ENCODE data around the gene RALB.
A peak's percentile ranks its signal among the peaks of the same experiment; 100 is the strongest.

The RALB gene

DNA sequence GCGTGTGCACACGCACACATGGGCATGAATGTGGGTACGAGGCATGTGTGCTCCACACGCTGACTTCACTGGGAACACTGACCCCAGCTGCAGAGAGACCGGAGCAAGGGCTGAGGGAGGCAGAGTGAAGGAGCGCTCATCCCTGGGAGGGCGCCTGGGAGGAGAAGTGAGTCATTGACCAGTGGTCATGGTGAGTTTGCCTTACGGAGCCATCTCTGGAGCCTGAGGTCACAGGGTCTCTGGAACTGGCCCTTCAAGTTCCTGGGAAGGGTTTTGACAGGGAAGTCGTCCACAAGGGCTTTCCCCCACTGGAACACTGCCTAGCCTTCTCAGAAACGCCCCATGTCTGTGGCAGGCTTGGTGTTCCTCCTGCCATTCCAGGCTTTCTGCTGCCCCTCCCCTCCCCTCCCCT is 15.2 kb upstream of the RALB start:
- Histone ChIP-seq H3K36me3 (ENCODE audit: control insufficient read depth, insufficient read depth, low read length) (no peaks in the 10 kb centered on the region), H3K9me3 (ENCODE audit: control insufficient read depth, low read length) (no peaks in the 10 kb centered on the region), H3K9ac (ENCODE audit: low read length) (no peak overlapping the region), H3K4me3 (ENCODE audit: low read length) (no peak overlapping the region), H3K27me3 (ENCODE audit: control insufficient read depth, insufficient read depth, low read length) (no peaks in the 10 kb centered on the region), H3K4me1 (ENCODE audit: control insufficient read depth, insufficient read depth, low read length) (peaks cover 31% of the 10 kb centered on the region)

DNA sequence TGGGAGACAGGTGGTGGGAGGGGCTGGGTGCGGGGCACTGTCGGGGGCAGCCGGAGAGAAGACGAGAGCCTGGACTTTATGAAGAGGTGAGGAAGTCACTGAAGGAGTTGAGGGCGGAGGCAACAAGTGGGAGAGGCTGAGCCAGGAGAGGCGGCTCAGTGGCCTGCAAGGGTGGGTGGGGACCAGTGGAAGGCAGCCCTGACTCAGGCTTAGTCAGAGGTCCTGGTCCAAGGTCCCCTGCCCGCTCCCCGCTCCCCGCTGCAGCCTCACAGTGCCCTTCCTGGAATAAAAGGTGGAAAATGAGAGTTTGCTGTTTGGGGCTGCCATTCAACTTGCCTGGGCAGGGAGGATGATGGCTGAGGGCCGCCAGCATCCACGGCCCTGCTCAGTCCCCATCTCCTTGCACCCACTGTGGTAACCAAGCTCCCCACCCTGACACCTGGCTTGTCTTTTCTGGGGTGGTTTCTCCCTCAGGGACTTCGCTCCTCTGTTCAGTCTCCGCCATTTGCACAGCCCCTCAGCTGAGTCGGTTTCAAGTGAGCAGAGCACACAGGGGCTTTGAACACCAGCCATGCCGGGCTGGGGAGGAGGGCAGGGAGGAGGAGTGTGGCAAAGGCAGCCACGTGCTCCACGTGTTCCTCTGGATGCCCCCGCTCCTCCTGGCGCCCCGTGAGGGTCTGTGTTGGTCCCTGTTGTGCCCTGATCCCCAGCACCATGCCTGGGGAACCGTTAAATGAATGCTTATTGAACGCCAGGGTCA is 13.7 kb upstream of the RALB start:
- no peak overlapping the region for H3K4me3 ChIP-seq (ENCODE audit: low read length)

DNA sequence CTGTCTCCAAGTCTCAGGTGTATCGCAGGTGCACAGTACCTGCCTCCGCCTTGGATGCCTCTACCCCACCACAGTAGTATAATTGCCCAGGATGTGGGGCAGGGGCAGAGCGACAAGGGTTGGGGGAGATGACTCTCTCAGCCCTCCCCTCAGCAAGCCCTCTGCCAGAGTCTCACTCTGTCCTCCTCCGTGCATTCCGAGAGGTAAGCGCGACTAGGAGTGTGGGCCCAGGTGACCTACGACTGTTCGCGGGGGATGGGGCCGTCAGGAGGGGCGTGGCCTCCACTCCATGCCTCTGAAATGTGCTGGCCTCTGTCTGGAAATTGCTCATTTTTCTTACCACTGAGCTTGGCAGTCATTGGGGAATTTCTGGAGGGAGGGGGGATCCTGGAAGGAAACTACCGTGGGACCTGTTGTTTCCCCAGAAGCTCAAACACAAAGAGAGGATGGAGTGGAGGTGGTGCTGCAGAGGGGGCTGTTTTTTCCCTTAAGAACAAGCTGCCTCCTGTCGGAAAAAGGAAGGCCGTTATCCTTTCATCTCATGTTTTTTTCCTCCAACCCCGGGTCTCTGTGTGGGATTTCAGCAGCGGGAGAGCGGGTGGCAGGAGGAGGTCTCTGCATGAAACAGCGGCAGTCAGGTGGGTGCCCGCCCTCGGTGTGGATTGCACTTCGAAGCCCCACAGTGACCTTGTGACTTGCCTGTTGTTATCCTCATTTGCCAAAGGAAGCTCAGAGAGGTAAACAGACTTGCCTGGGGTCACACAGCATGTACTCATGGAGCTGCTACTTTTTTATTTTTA is 13.0 kb upstream of the RALB start:
- H3K27me3 ChIP-seq (ENCODE audit: control insufficient read depth, insufficient read depth, low read length) = no peaks in the 10 kb centered on the region
- H3K9ac ChIP-seq (ENCODE audit: low read length) = peak overlapping the region; percentile 54
- no peaks in the 10 kb centered on the region for H3K9me3 ChIP-seq (ENCODE audit: control insufficient read depth, low read length)
- H3K36me3 ChIP-seq (ENCODE audit: control insufficient read depth, insufficient read depth, low read length) = no peaks in the 10 kb centered on the region
- H3K4me3 ChIP-seq (ENCODE audit: low read length) = no peak overlapping the region
- H3K4me1 ChIP-seq (ENCODE audit: control insufficient read depth, insufficient read depth, low read length) = peaks cover 38% of the 10 kb centered on the region

More for the DNA sequence above, 13.7 kb upstream of the RALB start:
- H3K9ac ChIP-seq (ENCODE audit: low read length) = peak overlapping the region; percentile 55
- no peaks in the 10 kb centered on the region for H3K27me3 ChIP-seq (ENCODE audit: control insufficient read depth, insufficient read depth, low read length)
- H3K4me1 ChIP-seq (ENCODE audit: control insufficient read depth, insufficient read depth, low read length) = peaks cover 38% of the 10 kb centered on the region
- no peaks in the 10 kb centered on the region for H3K36me3 ChIP-seq (ENCODE audit: control insufficient read depth, insufficient read depth, low read length)
- no peaks in the 10 kb centered on the region for H3K9me3 ChIP-seq (ENCODE audit: control insufficient read depth, low read length)

DNA sequence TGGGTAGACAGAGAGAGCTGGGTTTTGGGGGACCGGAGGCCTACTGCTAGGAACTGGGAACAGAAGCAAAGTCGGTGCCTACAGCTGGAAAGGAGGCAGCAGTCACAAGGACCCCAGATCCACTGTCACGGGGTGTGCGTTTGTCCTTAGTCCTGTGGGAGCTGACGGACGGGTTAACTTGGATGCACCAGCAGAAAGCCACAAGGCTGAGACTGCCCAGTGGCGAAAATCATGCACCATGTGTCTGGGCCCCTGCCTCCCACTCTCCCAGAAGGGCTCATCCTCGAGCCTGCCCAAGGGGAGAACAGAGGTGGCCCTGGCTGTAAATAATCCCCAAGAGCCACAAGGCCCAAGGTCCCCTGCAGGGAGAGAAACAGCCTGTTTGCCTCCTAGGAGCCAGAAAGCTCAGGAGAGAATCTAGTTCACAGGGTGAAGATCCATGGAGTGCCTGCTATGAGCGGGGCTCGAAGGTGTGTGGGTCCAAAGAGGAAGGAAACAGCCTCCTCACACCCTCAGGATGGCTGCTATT is 11.7 kb upstream of the RALB start:
- H3K36me3 ChIP-seq (ENCODE audit: control insufficient read depth, insufficient read depth, low read length) = no peaks in the 10 kb centered on the region
- no peak overlapping the region for H3K9ac ChIP-seq (ENCODE audit: low read length)
- H3K9me3 ChIP-seq (ENCODE audit: control insufficient read depth, low read length) = no peaks in the 10 kb centered on the region
- peaks cover 51% of the 10 kb centered on the region for H3K4me1 ChIP-seq (ENCODE audit: control insufficient read depth, insufficient read depth, low read length)
- no peaks in the 10 kb centered on the region for H3K27me3 ChIP-seq (ENCODE audit: control insufficient read depth, insufficient read depth, low read length)
- H3K4me3 ChIP-seq (ENCODE audit: low read length) = no peak overlapping the region

DNA sequence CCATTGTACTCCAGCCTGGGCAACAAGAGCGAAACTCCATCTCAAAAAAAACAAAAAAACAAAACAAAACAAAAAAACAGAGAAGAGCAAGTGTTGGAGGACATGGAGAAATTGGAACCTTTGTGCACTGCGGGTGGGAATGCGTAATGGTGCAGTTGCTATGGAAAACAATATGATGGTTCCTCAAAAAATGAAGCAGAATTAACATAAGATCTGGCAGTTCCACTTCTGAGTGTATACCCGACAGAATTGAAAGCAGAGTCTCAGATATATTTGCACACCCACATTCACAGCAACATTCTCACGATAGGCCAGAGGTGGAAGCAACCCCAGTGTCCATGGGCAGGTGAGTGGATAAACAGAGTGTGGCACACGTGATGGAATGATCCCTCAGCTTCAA is 11.0 kb upstream of the RALB start:
- peaks cover 56% of the 10 kb centered on the region for H3K4me1 ChIP-seq (ENCODE audit: control insufficient read depth, insufficient read depth, low read length)

DNA sequence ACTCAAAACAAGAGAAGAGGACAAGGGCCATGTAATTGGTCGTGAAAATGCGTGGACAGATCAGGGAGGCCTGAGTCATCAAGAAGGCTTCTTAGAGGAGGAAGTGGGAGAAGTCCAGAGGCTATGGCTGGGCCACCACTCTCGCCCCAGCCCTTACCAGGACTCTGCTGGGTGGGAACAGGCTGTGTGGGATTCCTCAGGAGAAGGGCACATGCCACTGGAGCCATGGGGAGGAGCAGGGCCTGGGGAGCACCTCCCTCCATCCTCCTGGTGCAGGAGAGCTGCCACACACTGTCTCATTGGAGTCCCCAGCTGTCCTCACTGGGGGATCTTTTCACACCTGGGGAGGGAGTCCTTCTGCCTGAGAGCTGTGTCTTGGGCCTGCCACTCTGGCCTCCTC is 9.4 kb upstream of the RALB start:
- Histone ChIP-seq H3K36me3 (ENCODE audit: control insufficient read depth, insufficient read depth, low read length) (no peaks in the 10 kb centered on the region), H3K9me3 (ENCODE audit: control insufficient read depth, low read length) (no peaks in the 10 kb centered on the region), H3K9ac (ENCODE audit: low read length) (no peak overlapping the region), H3K27me3 (ENCODE audit: control insufficient read depth, insufficient read depth, low read length) (no peaks in the 10 kb centered on the region), H3K4me1 (ENCODE audit: control insufficient read depth, insufficient read depth, low read length) (peaks cover 44% of the 10 kb centered on the region), H3K4me3 (ENCODE audit: low read length) (no peak overlapping the region)

More for the DNA sequence above, 11.0 kb upstream of the RALB start:
- no peaks in the 10 kb centered on the region for H3K36me3 ChIP-seq (ENCODE audit: control insufficient read depth, insufficient read depth, low read length)
- no peaks in the 10 kb centered on the region for H3K27me3 ChIP-seq (ENCODE audit: control insufficient read depth, insufficient read depth, low read length)
- no peaks in the 10 kb centered on the region for H3K9me3 ChIP-seq (ENCODE audit: control insufficient read depth, low read length)
- H3K4me3 ChIP-seq (ENCODE audit: low read length) = no peak overlapping the region
- H3K9ac ChIP-seq (ENCODE audit: low read length) = no peak overlapping the region

DNA sequence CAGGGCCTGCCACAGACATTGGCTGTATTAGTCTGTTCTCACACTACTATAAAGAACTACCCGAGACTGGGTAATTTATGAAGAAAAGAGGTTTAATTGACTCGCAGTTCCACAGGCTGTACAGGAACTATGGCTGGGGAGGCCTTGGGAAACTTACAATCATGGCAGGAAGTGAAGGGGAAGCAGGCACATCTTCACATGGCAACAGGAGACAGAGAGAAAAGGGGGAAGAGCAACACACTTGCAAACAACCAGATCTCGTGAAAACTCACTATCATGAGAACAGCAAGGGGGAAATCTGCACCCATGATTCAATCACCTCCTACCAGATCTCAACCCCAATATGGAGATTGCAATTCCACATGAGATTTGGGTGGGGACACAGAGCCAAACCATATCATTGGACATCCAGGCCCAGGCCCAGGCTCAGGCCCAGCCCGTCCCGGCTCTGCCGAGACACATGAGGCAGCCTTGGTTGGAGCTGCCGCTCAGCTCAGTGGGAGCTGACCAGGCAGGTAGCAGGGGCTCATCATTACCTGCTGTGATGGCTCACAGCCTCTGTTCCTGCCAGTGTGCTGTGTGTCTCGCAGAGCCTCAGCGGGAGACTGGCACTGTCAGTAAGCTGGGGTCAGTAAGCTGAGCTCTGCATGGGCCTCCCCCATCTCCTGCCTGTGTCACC is 8.6 kb upstream of the RALB start:
- Histone ChIP-seq H3K9me3 (ENCODE audit: control insufficient read depth, low read length) (no peaks in the 10 kb centered on the region), H3K27me3 (ENCODE audit: control insufficient read depth, insufficient read depth, low read length) (no peaks in the 10 kb centered on the region), H3K9ac (ENCODE audit: low read length) (no peak overlapping the region), H3K4me3 (ENCODE audit: low read length) (no peak overlapping the region), H3K4me1 (ENCODE audit: control insufficient read depth, insufficient read depth, low read length) (peaks cover 36% of the 10 kb centered on the region), H3K36me3 (ENCODE audit: control insufficient read depth, insufficient read depth, low read length) (no peaks in the 10 kb centered on the region)

DNA sequence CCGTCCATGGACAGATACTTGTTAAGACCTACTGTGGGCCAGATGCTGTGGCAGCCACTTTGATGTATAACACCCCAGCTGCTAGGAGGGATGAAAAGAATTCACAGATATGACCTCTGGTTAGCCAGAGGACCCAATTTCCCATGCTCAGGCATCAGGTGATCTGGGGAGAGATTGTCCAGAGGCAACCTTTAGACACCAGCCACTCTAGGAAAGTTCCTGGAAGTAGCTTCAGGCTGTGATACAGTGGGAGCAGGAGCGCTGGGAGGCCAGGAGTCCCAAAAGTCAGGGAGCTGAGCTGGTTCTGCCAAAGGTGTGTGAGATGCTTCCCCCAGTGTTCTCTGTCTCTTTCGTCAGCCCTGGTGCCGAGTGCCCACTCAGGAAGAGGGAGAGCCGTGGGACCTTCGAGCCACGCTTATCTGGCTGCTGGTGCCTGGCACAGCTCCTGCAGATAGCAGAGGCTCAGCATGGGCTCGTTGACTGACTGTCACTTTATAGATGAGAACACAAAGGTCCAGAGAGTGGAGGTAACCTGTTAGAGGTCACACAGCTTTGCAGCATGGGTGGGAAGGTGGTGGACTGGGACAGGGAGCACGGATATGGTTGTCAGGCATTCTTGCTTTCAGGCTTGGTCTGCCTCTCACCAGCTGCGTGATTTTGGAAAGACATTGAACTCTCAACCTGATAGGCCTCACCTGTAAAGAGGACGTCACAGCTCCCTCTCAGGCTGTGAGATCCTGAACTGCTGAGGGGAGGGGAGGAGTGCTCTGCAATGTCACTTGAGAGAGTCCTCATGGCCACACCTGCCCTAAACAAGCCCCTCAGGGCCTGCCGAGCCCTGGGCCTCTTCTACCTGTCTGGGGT is 7.8 kb upstream of the RALB start:
- no peak overlapping the region for H3K4me3 ChIP-seq (ENCODE audit: low read length)
- H3K9me3 ChIP-seq (ENCODE audit: control insufficient read depth, low read length) = no peaks in the 10 kb centered on the region
- H3K4me1 ChIP-seq (ENCODE audit: control insufficient read depth, insufficient read depth, low read length) = peaks cover 27% of the 10 kb centered on the region
- H3K36me3 ChIP-seq (ENCODE audit: control insufficient read depth, insufficient read depth, low read length) = no peaks in the 10 kb centered on the region
- H3K9ac ChIP-seq (ENCODE audit: low read length) = peak overlapping the region; percentile 30
- no peaks in the 10 kb centered on the region for H3K27me3 ChIP-seq (ENCODE audit: control insufficient read depth, insufficient read depth, low read length)

DNA sequence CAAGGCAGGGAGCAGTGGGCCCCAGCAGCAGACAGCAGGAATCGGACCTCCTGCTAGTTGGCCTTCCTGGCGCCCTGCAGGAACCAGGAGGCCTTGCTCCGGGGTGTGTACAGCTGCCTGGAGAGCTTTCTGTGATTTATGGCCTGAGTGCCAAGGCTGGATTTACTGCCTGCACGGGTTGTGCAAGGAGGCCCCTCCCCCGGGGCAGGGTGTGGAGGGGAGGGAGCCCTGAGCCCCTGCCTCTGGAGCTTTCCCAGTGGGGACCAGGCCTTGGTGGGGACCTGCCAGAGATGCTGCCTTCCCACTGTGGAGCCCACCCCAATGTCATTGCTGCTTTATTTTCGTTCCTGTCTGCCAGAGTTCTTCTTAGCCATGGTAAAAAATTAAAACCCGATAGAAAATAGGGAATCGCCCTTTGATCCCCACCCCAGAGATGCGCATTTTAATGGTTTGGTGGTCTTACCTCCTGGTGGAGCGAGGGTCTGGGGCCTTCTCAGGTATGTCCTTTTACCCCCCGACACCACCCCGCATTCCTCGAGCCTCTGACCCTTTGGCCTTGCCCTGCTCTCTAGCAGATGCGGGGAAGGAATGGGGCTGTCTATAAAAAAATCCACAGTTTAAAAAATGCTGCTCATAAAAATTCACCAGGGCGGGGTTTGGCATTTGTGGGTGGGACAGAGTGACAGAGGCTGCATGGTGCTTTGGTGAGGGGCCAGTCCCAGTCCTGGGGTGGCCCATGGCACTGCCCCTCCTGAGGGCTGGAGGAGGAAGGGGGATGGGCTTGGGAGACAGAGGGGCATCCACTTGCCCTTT is 6.9 kb upstream of the RALB start:
- H3K9ac ChIP-seq (ENCODE audit: low read length) = peak overlapping the region; percentile 30
- H3K4me1 ChIP-seq (ENCODE audit: control insufficient read depth, insufficient read depth, low read length) = peaks cover 25% of the 10 kb centered on the region
- no peaks in the 10 kb centered on the region for H3K9me3 ChIP-seq (ENCODE audit: control insufficient read depth, low read length)
- no peaks in the 10 kb centered on the region for H3K27me3 ChIP-seq (ENCODE audit: control insufficient read depth, insufficient read depth, low read length)
- no peaks in the 10 kb centered on the region for H3K36me3 ChIP-seq (ENCODE audit: control insufficient read depth, insufficient read depth, low read length)
- no peak overlapping the region for H3K4me3 ChIP-seq (ENCODE audit: low read length)

DNA sequence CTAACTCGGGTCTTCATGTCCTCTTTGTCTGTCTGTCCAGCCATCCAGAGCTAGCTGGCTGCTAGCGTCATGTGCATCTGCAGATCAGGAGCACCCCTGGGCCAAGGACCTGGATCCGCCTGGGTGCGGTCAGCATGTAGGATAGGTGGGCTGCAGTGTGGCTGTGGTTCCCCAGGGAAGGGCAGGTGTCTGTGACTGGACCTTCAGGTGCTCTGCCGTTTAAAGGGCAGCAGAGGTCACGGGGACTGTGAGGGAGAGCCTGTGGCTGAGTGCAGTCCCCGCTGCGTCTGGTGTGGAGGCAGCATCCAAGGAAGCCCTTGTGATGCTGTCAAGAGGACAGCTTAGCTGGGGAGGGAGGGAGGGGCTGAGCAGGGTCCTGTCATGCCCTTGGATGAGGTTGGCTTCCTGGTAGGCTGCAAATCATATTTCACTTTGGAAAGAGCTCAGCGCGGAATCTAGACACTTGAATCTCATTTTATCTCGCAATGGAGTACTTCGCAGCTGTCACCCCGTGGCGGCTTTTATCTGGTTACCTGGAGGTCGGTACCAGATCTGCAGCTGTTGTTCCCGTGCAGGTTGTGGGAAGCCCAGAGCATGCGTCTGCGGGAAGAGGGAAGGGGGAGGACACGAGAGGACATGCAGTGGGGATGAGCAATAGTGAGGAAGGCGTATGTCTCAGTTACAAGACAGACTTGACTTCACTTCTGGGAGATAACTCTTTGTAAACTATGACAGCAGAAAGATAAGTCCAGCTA is 5.9 kb upstream of the RALB start:
- H3K4me3 ChIP-seq (ENCODE audit: low read length) = no peak overlapping the region
- no peaks in the 10 kb centered on the region for H3K36me3 ChIP-seq (ENCODE audit: control insufficient read depth, insufficient read depth, low read length)
- H3K9ac ChIP-seq (ENCODE audit: low read length) = no peak overlapping the region
- H3K9me3 ChIP-seq (ENCODE audit: control insufficient read depth, low read length) = no peaks in the 10 kb centered on the region
- no peaks in the 10 kb centered on the region for H3K27me3 ChIP-seq (ENCODE audit: control insufficient read depth, insufficient read depth, low read length)
- H3K4me1 ChIP-seq (ENCODE audit: control insufficient read depth, insufficient read depth, low read length) = peaks cover 26% of the 10 kb centered on the region
